ENCODE data around the gene INPP5B. TPM values are rescaled to one million over a fixed set of nuclear protein-coding genes. Genes with fewer than 3 reads are reported as not detected.

Gene INPP5B
- total and polyA plus RNA-seq, 9 of the 15 experiments (the other 6 are each of a cell fraction or from before 2014, with no cell fraction given), result 14.1 to 28.7 (median 20.9) TPM

DNA sequence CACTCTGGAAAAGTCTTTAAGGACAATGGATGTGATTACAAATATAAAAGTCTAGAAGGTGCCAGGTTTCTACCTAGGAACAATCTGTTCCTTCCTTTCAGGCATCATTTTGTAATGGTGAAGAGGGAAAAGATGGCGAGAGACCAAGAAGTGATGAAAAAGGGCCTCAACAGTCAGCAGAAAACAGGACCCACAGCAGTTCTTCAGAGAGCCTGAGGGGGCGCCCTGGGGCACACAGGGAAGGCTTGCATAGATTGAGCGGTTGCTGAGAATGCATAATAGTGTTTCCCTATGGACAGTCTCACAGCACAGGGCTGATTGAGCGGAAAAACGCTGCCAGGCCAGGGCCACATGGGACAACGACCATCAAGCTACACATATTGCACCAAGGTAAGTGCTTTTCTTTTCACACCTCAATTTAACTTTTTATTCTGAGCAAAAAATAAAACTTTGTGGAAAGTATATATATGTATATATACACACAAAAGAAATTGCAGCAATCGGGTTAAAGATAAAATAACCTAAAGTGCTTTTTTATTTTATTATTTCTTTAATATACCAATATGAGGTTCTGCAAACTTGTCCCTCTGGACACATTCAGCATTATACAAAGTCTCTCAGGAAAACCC, 135.7 kb downstream of the INPP5B start:
- POLR2A ChIA-PET, result no interaction called here
- FAIRE-seq (peak; percentile 89), DNase-seq (ENCODE audit: extremely low read depth in 1 of 4, low spot score in 3 of 4) (peak; percentile 63 to 90 (median 74)), ATAC-seq (peak; percentile 73)
- in situ Hi-C loops (cut with MboI), result no loop called here
- Histone ChIP-seq H3K9me1 (ENCODE audit: control insufficient read depth, insufficient read depth, low read length) (peaks cover 3% of the 10 kb centered on the region), H2AFZ (ENCODE audit: low read depth, low read length) (no peak overlapping the region), H3K4me1 (replicated peaks in 1 of 2; ENCODE audit: control insufficient read depth in 2 of 2, insufficient read depth in 2 of 2, low read length in 2 of 2) (peaks cover 18 to 24% of the 10 kb centered on the region in 2 experiments; a peak in 4 of 5 replicates), H3K27me3 (ENCODE audit: control insufficient read depth in 2 of 2, insufficient read depth in 2 of 2, low read length in 2 of 2) (no peaks in the 10 kb centered on the region), H3K36me3 (ENCODE audit: control insufficient read depth, insufficient read depth, low read length) (peaks cover 57% of the 10 kb centered on the region), H3K4me3 (no peak overlapping the region), H3K9ac (ENCODE audit: insufficient read depth in 1 of 2, low read depth in 2 of 2, low read length in 2 of 2) (no peak overlapping the region), H3K9me3 (replicated peaks; ENCODE audit: control insufficient read depth, insufficient read depth, low read depth, low read length) (no peaks in the 10 kb centered on the region), H3K27ac (ENCODE audit: extremely low read depth, low read depth, low read length) (no peak overlapping the region), H4K20me1 (replicated peaks; ENCODE audit: control insufficient read depth, insufficient read depth, low read length) (peaks cover 12% of the 10 kb centered on the region), H3K79me2 (ENCODE audit: control insufficient read depth, insufficient read depth, low read length) (peaks cover 39% of the 10 kb centered on the region), H3K4me2 (ENCODE audit: insufficient read depth, low read length) (no peak overlapping the region)
- WGBS (ENCODE audit: insufficient coverage, low coverage, missing lambda C conversion rate), result 12% methylated on average over 7 of the region's 7 CpGs
- CTCF ChIA-PET (ENCODE audit: low intra/inter-chr PET ratio), result interaction anchor here (0.6 kb wide), 1 partner anchor 49 kb away, joined by 3 read pairs; no protein-coding TSS in a partner anchor
- intact Hi-C loops (cut with micrococcal nuclease), result loop anchor here (2.0 to 10.0 kb wide), 2 partner anchors 48 to 164 kb away; partner anchors contain the start of gene MTF1
- no TSS peak for BruUV-seq (replicated peaks)
- TF ChIP-seq CCAR2 (IDR thresholded peaks at IDR 0.05; ENCODE audit: low read depth, low read length) (no peak), RB1 (IDR thresholded peaks at IDR 0.05; ENCODE audit: low read depth) (peak; percentile 61; the same call in 1 of the 2 replicates), SP1 (CRISPR knock-in tag; IDR thresholded peaks at IDR 0.05) (peak; percentile 40; the same call in 1 of the 2 replicates), ZKSCAN1 (IDR thresholded peaks at IDR 0.05; ENCODE audit: low read depth, low read length) (0 out of 2 replicates have a peak, but pooled peaks have one; percentile 33), ARNT (IDR thresholded peaks at IDR 0.05) (peak in 1 of 2 experiments; percentile 33; a peak in 1 of 4 replicates), ZNF253 (CRISPR knock-in tag; conservative IDR thresholded peaks at IDR 0.05) (no peak), MAFF (IDR thresholded peaks at IDR 0.05; ENCODE audit: low read length) (peak; percentile 82), NBN (IDR thresholded peaks at IDR 0.05; ENCODE audit: low read depth) (0 out of 2 replicates have a peak, but pooled peaks have one; percentile 22), SMC3 (conservative IDR thresholded peaks at IDR 0.05; ENCODE audit: insufficient read depth, low read depth, low read length) (peak; percentile 43; the same call in 1 of the 2 replicates), EHMT2 (IDR thresholded peaks at IDR 0.05) (no peak)
- TF ChIP-seq, protein P1, sequence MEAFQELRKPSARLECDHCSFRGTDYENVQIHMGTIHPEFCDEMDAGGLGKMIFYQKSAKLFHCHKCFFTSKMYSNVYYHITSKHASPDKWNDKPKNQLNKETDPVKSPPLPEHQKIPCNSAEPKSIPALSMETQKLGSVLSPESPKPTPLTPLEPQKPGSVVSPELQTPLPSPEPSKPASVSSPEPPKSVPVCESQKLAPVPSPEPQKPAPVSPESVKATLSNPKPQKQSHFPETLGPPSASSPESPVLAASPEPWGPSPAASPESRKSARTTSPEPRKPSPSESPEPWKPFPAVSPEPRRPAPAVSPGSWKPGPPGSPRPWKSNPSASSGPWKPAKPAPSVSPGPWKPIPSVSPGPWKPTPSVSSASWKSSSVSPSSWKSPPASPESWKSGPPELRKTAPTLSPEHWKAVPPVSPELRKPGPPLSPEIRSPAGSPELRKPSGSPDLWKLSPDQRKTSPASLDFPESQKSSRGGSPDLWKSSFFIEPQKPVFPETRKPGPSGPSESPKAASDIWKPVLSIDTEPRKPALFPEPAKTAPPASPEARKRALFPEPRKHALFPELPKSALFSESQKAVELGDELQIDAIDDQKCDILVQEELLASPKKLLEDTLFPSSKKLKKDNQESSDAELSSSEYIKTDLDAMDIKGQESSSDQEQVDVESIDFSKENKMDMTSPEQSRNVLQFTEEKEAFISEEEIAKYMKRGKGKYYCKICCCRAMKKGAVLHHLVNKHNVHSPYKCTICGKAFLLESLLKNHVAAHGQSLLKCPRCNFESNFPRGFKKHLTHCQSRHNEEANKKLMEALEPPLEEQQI (IDR thresholded peaks at IDR 0.05), result no peak
- TF ChIP-seq, protein P2, sequence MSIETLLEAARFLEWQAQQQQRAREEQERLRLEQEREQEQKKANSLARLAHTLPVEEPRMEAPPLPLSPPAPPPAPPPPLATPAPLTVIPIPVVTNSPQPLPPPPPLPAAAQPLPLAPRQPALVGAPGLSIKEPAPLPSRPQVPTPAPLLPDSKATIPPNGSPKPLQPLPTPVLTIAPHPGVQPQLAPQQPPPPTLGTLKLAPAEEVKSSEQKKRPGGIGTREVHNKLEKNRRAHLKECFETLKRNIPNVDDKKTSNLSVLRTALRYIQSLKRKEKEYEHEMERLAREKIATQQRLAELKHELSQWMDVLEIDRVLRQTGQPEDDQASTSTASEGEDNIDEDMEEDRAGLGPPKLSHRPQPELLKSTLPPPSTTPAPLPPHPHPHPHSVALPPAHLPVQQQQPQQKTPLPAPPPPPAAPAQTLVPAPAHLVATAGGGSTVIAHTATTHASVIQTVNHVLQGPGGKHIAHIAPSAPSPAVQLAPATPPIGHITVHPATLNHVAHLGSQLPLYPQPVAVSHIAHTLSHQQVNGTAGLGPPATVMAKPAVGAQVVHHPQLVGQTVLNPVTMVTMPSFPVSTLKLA (conservative IDR thresholded peaks at IDR 0.05), result peak in 1 of 2 experiments; percentile 34; a peak in 1 of 4 replicates
- TF ChIP-seq, protein P3, sequence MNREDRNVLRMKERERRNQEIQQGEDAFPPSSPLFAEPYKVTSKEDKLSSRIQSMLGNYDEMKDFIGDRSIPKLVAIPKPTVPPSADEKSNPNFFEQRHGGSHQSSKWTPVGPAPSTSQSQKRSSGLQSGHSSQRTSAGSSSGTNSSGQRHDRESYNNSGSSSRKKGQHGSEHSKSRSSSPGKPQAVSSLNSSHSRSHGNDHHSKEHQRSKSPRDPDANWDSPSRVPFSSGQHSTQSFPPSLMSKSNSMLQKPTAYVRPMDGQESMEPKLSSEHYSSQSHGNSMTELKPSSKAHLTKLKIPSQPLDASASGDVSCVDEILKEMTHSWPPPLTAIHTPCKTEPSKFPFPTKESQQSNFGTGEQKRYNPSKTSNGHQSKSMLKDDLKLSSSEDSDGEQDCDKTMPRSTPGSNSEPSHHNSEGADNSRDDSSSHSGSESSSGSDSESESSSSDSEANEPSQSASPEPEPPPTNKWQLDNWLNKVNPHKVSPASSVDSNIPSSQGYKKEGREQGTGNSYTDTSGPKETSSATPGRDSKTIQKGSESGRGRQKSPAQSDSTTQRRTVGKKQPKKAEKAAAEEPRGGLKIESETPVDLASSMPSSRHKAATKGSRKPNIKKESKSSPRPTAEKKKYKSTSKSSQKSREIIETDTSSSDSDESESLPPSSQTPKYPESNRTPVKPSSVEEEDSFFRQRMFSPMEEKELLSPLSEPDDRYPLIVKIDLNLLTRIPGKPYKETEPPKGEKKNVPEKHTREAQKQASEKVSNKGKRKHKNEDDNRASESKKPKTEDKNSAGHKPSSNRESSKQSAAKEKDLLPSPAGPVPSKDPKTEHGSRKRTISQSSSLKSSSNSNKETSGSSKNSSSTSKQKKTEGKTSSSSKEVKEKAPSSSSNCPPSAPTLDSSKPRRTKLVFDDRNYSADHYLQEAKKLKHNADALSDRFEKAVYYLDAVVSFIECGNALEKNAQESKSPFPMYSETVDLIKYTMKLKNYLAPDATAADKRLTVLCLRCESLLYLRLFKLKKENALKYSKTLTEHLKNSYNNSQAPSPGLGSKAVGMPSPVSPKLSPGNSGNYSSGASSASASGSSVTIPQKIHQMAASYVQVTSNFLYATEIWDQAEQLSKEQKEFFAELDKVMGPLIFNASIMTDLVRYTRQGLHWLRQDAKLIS (CRISPR knock-in tag; IDR thresholded peaks at IDR 0.05), result 0 out of 2 replicates have a peak, but pooled peaks have one; percentile 61

Data from K562 (cell line).